Duodenal mucosa (tissue), 2 donors: Measurements from ENCODE around the gene RGS10.

Source experiments
- H3K27ac ChIP-seq: one replicate; pipeline ENCODE4 v1.7.0; 2013; ENCODE audit warnings: low read depth, low read length
- H3K27me3 ChIP-seq, 2 donors: one replicate each; pipeline ENCODE4 v1.7.0; 2013; ENCODE audit warnings: low read length in 2 of 2, control low read depth in 1 of 2; ENCODE audit not compliant: insufficient read depth in 2 of 2, control insufficient read depth in 1 of 2
- H3K36me3 ChIP-seq, 2 donors: one replicate each; pipeline ENCODE4 v1.7.0; 2013; ENCODE audit warnings: low read length in 2 of 2, control low read depth in 1 of 2; ENCODE audit not compliant: insufficient read depth in 2 of 2, control insufficient read depth in 1 of 2
- H3K4me1 ChIP-seq, 2 donors: one replicate each; pipeline ENCODE4 v1.7.0; 2013; ENCODE audit warnings: low read length in 2 of 2, control low read depth in 1 of 2; ENCODE audit not compliant: insufficient read depth in 2 of 2, control insufficient read depth in 1 of 2
- H3K4me3 ChIP-seq, 2 donors: one replicate each; pipeline ENCODE4 v1.7.0; 2013; ENCODE audit warnings: low read length in 2 of 2, low read depth in 1 of 2
- H3K9ac ChIP-seq, 2 donors: one replicate each; pipeline ENCODE4 v1.7.0; 2013; ENCODE audit warnings: low read length in 2 of 2, low read depth in 1 of 2
- H3K9me3 ChIP-seq, 2 donors: one replicate each; pipeline ENCODE4 v1.7.0; 2013; ENCODE audit warnings: low read length in 2 of 2, control low read depth in 1 of 2; ENCODE audit not compliant: control insufficient read depth in 1 of 2

RGS10 gene

DNA sequence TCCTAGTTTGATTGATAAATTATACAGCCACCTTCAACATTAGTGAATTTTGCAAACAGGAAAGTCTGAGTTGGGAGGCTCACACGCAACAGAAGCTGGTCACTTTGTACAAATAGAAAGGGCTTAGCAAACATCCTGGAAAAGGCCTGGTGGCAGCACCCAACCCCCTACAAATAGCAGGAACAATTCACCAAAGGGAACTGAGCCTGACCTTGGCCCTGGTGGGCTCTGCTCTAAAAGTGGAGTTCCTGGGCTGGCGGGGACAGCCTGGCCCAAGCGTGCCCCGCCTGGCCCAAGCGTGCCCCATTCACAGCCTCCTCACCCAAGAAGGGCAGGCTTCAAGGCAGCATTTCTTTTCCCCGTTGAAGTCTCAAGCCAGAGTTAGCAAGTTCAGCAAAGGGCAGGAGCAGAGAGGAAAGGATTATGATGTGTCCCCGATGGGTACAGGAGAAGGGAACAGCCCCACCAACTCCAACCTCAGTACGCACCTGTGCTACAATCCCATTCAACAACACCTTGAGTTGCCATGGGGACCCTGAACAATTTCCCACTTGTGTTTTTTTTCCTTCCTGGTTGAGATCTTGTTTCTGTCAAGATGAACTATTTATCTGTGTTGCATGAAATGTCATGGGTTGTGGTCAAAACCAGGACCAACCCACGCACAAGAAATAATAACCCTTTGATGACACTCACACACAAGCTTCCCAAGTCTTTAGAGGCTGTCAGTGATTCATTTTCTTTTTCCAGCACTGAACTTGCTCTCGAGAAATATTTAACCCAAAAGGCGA is 43.4 kb downstream of the RGS10 start:
- H3K9ac ChIP-seq = no peak overlapping the region
- H3K36me3 ChIP-seq = peaks cover 3 to 5% of the 10 kb centered on the region in 2 donors
- H3K4me3 ChIP-seq = no peak overlapping the region
- no peaks in the 10 kb centered on the region for H3K27me3 ChIP-seq
- no peak overlapping the region for H3K27ac ChIP-seq
- H3K9me3 ChIP-seq = no peaks in the 10 kb centered on the region
- H3K4me1 ChIP-seq = peaks cover 17 to 25% of the 10 kb centered on the region in 2 donors

DNA sequence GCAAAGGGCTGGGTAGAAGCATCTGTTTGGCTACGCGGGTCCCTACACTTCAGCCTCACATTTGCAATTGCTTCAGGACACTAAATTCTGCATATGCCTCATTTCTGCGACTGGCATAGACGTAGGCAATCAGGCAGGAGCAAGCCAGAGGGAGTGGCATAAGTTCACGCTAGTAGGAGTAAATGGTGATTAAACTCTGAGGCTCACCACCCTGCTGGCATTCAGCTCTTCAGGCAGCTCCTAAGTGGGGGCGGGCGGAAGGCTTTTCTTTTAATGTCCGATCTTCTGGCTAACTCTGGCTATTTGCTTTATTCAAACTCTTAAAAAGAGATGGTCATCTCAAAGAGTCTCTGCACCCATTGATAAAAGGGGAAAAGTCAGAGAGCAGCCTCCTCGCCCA is 45.3 kb downstream of the RGS10 start:
- H3K4me3 ChIP-seq = no peak overlapping the region
- H3K9ac ChIP-seq = no peak overlapping the region

DNA sequence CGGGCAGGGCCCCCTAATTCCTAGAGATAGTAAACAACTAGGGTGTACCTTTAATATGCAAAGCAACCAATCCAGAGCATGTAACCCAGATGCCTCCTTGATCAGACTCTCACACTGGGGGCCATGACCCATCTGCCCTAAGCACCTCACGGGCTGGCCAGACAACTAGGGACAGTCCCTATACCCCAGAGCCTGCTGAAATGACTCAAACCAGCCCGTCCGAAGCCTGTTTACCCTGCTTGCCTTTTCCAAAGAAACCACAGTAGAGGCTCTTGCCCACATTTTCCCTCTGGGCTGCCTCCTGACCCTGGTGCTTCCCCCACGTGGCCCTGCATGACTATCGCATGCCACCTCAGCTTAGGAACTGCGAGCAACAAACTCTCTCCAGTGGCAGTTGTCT is 46.2 kb downstream of the RGS10 start:
- H3K4me3 ChIP-seq = no peak overlapping the region
- no peak overlapping the region for H3K9ac ChIP-seq
- no peak overlapping the region for H3K27ac ChIP-seq
- H3K36me3 ChIP-seq = peaks cover 3 to 5% of the 10 kb centered on the region in 2 donors
- H3K9me3 ChIP-seq = no peaks in the 10 kb centered on the region
- no peaks in the 10 kb centered on the region for H3K27me3 ChIP-seq
- peaks cover 16 to 28% of the 10 kb centered on the region in 2 donors for H3K4me1 ChIP-seq

More for the DNA sequence above, 45.3 kb downstream of the RGS10 start:
- H3K27ac ChIP-seq = no peak overlapping the region
- peaks cover 3 to 5% of the 10 kb centered on the region in 2 donors for H3K36me3 ChIP-seq
- no peaks in the 10 kb centered on the region for H3K27me3 ChIP-seq
- H3K9me3 ChIP-seq = no peaks in the 10 kb centered on the region
- H3K4me1 ChIP-seq = peaks cover 16 to 28% of the 10 kb centered on the region in 2 donors

DNA sequence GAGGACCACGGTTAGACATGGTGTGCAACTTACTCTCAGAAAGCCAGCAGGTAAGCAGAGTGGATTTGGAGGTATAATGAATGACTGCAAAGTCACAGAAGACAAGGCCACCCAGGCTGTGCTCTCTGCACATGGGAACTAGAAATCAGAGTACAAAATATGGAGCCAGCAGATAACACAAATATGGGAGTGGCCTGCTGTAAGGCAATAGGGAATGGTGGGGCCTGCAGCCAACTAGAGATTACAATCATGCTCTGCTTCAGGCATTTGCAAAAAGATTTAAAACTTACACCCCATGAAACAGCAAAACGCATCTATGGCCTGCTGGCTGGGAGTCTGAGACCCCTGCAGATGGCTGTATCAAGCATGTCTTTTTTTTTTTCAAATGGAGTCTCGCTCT is 47.0 kb downstream of the RGS10 start:
- Histone ChIP-seq H3K36me3 (peaks cover 3 to 5% of the 10 kb centered on the region in 2 donors), H3K27ac (no peak overlapping the region), H3K27me3 (no peaks in the 10 kb centered on the region), H3K4me3 (no peak overlapping the region), H3K9me3 (no peaks in the 10 kb centered on the region), H3K9ac (no peak overlapping the region), H3K4me1 (peaks cover 16 to 26% of the 10 kb centered on the region in 2 donors)

DNA sequence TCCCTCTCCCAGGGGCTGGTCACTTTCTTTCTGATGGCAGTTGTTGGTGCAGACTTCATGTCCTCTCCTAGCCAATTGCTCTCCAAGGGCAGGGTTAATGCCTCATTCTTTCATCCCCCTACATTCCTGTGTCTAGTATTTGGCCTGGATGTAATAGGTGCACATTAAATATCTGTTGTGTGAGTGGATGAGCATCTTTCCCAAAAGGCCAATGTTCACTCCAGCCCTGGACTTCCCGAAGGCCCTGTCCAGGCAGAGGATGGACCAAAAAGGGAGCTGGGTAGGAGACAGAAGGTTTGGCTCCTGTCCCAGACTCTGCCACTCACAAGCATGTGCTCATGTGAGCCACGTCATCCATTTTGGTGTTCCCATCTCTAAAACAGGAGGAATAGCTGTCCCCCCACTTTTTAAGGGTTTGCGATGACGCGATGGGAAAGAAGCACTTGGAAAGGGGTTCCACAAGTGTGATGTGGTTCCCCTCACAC is 47.5 kb downstream of the RGS10 start:
- H3K9me3 ChIP-seq = no peaks in the 10 kb centered on the region
- H3K27ac ChIP-seq = no peak overlapping the region
- no peak overlapping the region for H3K4me3 ChIP-seq
- H3K36me3 ChIP-seq = peaks cover 3 to 5% of the 10 kb centered on the region in 2 donors
- no peaks in the 10 kb centered on the region for H3K27me3 ChIP-seq
- no peak overlapping the region for H3K9ac ChIP-seq
- H3K4me1 ChIP-seq = peaks cover 17 to 23% of the 10 kb centered on the region in 2 donors

DNA sequence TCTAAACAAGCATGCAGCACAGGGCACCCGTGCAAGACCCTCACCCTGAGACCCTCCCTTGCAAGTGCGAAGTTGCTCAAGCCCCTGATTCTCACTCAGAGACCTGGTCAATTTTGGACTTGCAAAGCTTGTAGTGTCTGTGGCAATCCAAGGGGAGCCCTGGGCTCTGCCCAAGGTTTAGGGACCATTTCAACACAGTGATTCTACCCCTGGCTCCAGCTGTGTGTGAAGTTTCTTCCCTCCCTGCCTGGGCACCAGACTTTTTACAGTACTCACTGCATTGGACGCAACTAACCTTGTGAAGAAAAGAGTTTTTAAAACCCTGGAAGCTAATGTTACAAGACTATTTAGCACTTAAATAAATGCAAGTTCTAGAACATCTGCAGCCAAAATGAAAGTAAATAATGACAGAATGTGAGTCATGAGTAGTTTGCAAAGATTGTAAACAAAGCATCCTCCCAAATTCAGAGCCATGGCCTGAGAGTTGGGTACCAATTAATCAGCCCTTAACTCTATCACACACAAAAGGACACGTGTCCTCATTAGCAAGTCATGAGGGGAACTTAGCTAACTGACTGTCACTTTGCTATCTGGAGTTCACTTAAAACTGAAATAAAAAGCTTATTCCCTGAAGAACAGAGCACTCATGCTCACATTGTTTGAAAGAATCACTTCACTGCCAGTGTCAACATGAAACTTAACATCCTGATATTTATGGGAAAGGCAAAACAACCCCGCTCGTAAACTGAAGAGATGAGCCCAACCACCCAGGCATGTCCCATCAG is 48.1 kb downstream of the RGS10 start:
- Histone ChIP-seq H3K36me3 (peaks cover 3 to 5% of the 10 kb centered on the region in 2 donors), H3K9me3 (no peaks in the 10 kb centered on the region), H3K27ac (no peak overlapping the region), H3K4me1 (peaks cover 22 to 23% of the 10 kb centered on the region in 2 donors), H3K4me3 (no peak overlapping the region), H3K9ac (no peak overlapping the region), H3K27me3 (no peaks in the 10 kb centered on the region)

DNA sequence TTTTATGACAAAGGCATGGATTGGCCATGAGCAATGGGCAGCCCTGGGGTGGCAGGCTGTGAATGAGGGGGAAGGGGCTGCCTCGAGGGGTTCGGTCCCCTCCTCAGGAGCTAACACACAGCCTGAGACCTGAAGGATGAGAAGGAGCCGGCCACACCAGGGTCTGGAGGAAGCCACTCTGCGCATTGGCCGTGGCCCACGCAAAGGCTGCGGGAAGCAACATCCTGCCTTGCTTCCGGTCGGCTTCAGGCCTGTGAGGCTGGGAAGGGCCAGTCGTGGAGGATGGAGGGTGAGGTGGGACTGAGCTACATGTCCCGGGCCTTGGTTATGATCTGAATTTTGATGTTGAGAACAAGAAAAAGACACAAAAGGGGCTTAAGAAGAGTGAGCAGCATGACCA is 49.4 kb downstream of the RGS10 start:
- Histone ChIP-seq H3K9me3 (no peaks in the 10 kb centered on the region), H3K4me1 (peaks cover 20 to 23% of the 10 kb centered on the region in 2 donors), H3K36me3 (no peaks in the 10 kb centered on the region), H3K9ac (no peak overlapping the region), H3K4me3 (no peak overlapping the region), H3K27ac (no peak overlapping the region), H3K27me3 (no peaks in the 10 kb centered on the region)

DNA sequence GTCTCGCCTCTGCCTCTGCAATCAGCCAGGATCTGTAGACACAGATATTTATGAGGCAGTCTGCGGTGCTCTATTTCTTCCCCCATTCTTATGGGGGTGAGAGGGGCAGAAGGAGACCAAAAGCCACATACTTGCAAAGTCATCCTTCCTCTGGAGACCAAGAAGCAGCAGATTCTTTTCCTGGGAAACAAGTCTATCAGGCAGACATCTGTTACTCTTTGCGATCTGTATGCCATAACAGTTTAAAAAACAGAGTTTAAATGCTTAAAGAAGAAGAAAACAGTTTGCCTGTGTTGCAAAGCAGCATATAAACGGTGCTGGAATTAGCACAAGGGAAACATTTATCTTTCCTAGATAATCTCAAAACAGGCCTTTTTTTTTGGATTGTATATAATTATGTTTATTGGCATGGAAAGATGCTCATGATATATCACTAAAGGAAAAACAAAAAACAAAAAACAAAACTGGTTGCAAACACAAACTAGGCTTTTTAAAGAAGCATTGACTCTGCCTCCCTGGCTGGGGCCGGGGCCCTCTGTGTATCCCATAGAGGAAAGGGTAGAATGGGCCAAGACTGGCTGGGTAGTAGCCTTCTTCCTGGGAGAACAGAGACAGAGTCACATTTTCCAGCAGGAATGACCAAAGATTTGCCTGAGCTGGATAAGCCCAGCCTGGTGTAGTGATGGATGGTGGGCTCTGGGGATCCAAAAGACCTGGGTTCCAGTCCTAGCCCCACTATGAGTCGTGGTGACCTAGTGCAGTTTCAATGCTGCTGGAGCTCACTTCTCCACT is 50.4 kb downstream of the RGS10 start:
- Histone ChIP-seq H3K27ac (no peak overlapping the region), H3K9me3 (no peaks in the 10 kb centered on the region), H3K4me3 (no peak overlapping the region), H3K27me3 (no peaks in the 10 kb centered on the region), H3K9ac (no peak overlapping the region), H3K36me3 (no peaks in the 10 kb centered on the region), H3K4me1 (peaks cover 20 to 23% of the 10 kb centered on the region in 2 donors)

DNA sequence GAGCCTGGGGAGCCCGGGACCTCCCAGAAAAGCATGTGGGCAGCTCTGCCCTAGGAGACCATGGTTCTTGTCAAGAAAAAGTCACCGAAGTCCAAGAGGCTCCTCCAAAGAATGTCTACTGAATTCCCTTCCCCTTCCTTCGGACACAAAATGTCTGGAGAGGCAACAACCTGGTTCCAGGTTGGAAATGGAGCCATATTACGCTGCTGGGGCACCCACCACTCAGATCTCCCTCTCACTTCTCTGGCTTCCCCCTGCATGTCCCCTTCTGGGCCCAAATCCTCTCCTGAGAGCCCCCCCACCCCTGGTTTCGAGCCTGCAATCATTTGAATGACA is 52.6 kb downstream of the RGS10 start:
- peaks cover 16% of the 10 kb centered on the region in 2 donors for H3K4me1 ChIP-seq
- H3K36me3 ChIP-seq = no peaks in the 10 kb centered on the region
- H3K27ac ChIP-seq = no peak overlapping the region
- H3K9me3 ChIP-seq = no peaks in the 10 kb centered on the region
- H3K27me3 ChIP-seq = no peaks in the 10 kb centered on the region
- H3K4me3 ChIP-seq = peak overlapping the region in 1 of 2 donors; percentile 48
- H3K9ac ChIP-seq = peak overlapping the region in 1 of 2 donors; percentile 32
